ENCODE measurements around the gene CYB5B. TPM values are rescaled to one million over a fixed set of nuclear protein-coding genes. Genes with fewer than 3 reads are reported as not detected.

The CYB5B gene
- total RNA-seq, 2 experiments from 2014 or later = 83.0 to 184 TPM

- POLR2A ChIA-PET = no interaction called here
- Histone ChIP-seq H3K4me3 (ENCODE audit: low read depth, low read length, poor library complexity, severe bottlenecking) (no peak overlapping the region), H3K4me1 (ENCODE audit: insufficient read depth, low read length, poor library complexity, severe bottlenecking) (peaks cover 11% of the 10 kb centered on the region), H3K79me2 (ENCODE audit: insufficient read depth, low read depth, low read length) (no peaks in the 10 kb centered on the region), H3K36me3 (ENCODE audit: insufficient read depth, low read length) (peaks cover 36% of the 10 kb centered on the region), H3K9me3 (ENCODE audit: low read length) (no peaks in the 10 kb centered on the region), H3K27ac (ENCODE audit: low read depth, low read length, poor library complexity, severe bottlenecking) (no peak overlapping the region), H3K4me2 (ENCODE audit: low read length) (no peak overlapping the region), H4K20me1 (ENCODE audit: insufficient read depth, low read length) (no peaks in the 10 kb centered on the region; the same call in 1 of the 2 replicates), H2AFZ (ENCODE audit: low read length) (no peak overlapping the region), H3K9me2 (ENCODE audit: insufficient read depth, low read length) (no peaks in the 10 kb centered on the region)
- TF ChIP-seq CTCF (conservative IDR thresholded peaks at IDR 0.05; ENCODE audit: low read length) = no peak
- TF ChIP-seq EZH2phosphoT487 (IDR thresholded peaks at IDR 0.05; ENCODE audit: borderline replicate concordance, low read depth, low read length) = no peak
- no peak for DNase-seq (ENCODE audit: low spot score)
- CTCF ChIA-PET (ENCODE audit: unreplicated experiment) = no interaction called here
- no TSS peak for BruUV-seq (replicated peaks)
- intact Hi-C loops (cut with micrococcal nuclease; ENCODE audit: unreplicated experiment) = no loop called here
Observed at GRCh38 chr16:69466547-69466946, 42.1 kb downstream of the CYB5B start.

GRCh38 chr16:69467080-69467479 lies 42.7 kb downstream of the CYB5B start:
- POLR2A ChIA-PET = no interaction called here
- H3K36me3 ChIP-seq (ENCODE audit: insufficient read depth, low read length) = peaks cover 31% of the 10 kb centered on the region
- H3K27ac ChIP-seq (ENCODE audit: low read depth, low read length, poor library complexity, severe bottlenecking) = no peak overlapping the region

More at GRCh38 chr16:69467080-69467479, 42.7 kb downstream of the CYB5B start:
- Histone ChIP-seq H3K9me2 (ENCODE audit: insufficient read depth, low read length) (no peaks in the 10 kb centered on the region), H3K4me1 (ENCODE audit: insufficient read depth, low read length, poor library complexity, severe bottlenecking) (peaks cover 11% of the 10 kb centered on the region), H3K9me3 (ENCODE audit: low read length) (no peaks in the 10 kb centered on the region), H3K4me2 (ENCODE audit: low read length) (no peak overlapping the region), H2AFZ (ENCODE audit: low read length) (no peak overlapping the region), H3K79me2 (ENCODE audit: insufficient read depth, low read depth, low read length) (no peaks in the 10 kb centered on the region), H3K4me3 (ENCODE audit: low read depth, low read length, poor library complexity, severe bottlenecking) (no peak overlapping the region), H4K20me1 (ENCODE audit: insufficient read depth, low read length) (no peaks in the 10 kb centered on the region; the same call in 1 of the 2 replicates)
- intact Hi-C loops (cut with micrococcal nuclease; ENCODE audit: unreplicated experiment) = no loop called here
- BruUV-seq (replicated peaks) = no TSS peak
- CTCF ChIA-PET (ENCODE audit: unreplicated experiment) = no interaction called here
- DNase-seq (ENCODE audit: low spot score) = no peak
- TF ChIP-seq CTCF (conservative IDR thresholded peaks at IDR 0.05; ENCODE audit: low read length) (no peak), EZH2phosphoT487 (IDR thresholded peaks at IDR 0.05; ENCODE audit: borderline replicate concordance, low read depth, low read length) (no peak)

Measured in OCI-LY7 (cell line).